Endothelial cell of umbilical vein (primary cell): ENCODE data around the gene KLK1. TPM values are rescaled to one million over a fixed set of nuclear protein-coding genes. Genes with fewer than 3 reads are reported as not detected.

ENCODE experiments used
- BruUV-seq: library from RNA; stranded (reverse); fragments of 400-500 nt; replicated peaks from 2 replicates; lab custom pipeline; 2021; lab: Mats Ljungman, UMichigan
- CTCF ChIA-PET: fragments of 300-600, 350-600 bp; sonication (Branson Sonifier 250); formaldehyde crosslinking; loops from one replicate; lab custom pipeline; 2021; ENCODE audit warnings: antibody characterized with exemption, inconsistent platforms; lab: Charles Lee
- POLR2A ChIA-PET: fragments of 300-600, 350-600 bp; sonication (Branson Sonifier 250); formaldehyde crosslinking; loops from one replicate; lab custom pipeline; 2021; ENCODE audit warnings: antibody characterized with exemption, inconsistent platforms; lab: Charles Lee
- DNase-seq: peaks from one replicate; pipeline ENCODE4 v3.0.0-alpha.2; 2011; ENCODE audit warnings: low read depth, low spot score
- FAIRE-seq: peaks from 2 replicates; lab custom pipeline; 2011; peaks lifted over from hg19 to GRCh38; lab: Jason Lieb, UNC
- H2AFZ ChIP-seq: 2 replicates; pipeline ENCODE4 v1.6.0; 2012; ENCODE audit warnings: low read depth, low read length, control low read depth, inconsistent platforms
- H3K27ac ChIP-seq: 2 replicates; pipeline ENCODE4 v1.5.1; 2011; ENCODE audit warnings: low read depth, mild to moderate bottlenecking, control low read depth, low read length, moderate library complexity; ENCODE audit not compliant: insufficient read depth
- H3K27me3 ChIP-seq, 2 experiments: 2 replicates each; pipeline versions ENCODE4 v1.6.0 to v1.6.1; 2011; ENCODE audit warnings: low read length in 2 of 2, mixed read lengths in 1 of 2; ENCODE audit not compliant: control insufficient read depth in 2 of 2, insufficient read depth in 2 of 2
- H3K36me3 ChIP-seq, 2 experiments: 2 replicates in 1 of 2; 3 replicates in 1 of 2; pipeline ENCODE4 v1.5.1; 2011; ENCODE audit warnings: low read length in 2 of 2, mild to moderate bottlenecking in 1 of 2, moderate library complexity in 1 of 2; ENCODE audit not compliant: control insufficient read depth in 2 of 2, insufficient read depth in 2 of 2; ENCODE audit errors: extremely low read depth in 1 of 2
- H3K4me1 ChIP-seq: 3 replicates; pipeline ENCODE4 v1.5.1; 2011; ENCODE audit warnings: mild to moderate bottlenecking, low read length; ENCODE audit not compliant: control insufficient read depth, insufficient read depth; ENCODE audit errors: extremely low read depth
- H3K4me2 ChIP-seq: 2 replicates; pipeline ENCODE4 v1.6.1; 2011; ENCODE audit warnings: low read length, control low read depth, mixed read lengths; ENCODE audit not compliant: insufficient read depth
- H3K4me3 ChIP-seq, 3 experiments: fragments of 200-600 bp in 1 of 3; sonication (generic), shearing (Covaris generic) in 1 of 3; replicated peaks in 1 of 3; 2 replicates each; pipeline ENCODE4 v1.5.1; 2011 to 2016; ENCODE audit warnings: control low read depth in 3 of 3, low read length in 3 of 3, mild to moderate bottlenecking in 2 of 3, inconsistent platforms in 1 of 3, low read depth in 1 of 3, moderate library complexity in 1 of 3; ENCODE audit not compliant: insufficient read depth in 1 of 3
- H3K79me2 ChIP-seq: 2 replicates; pipeline ENCODE4 v1.6.0; 2012; ENCODE audit warnings: low read length, inconsistent platforms; ENCODE audit not compliant: control insufficient read depth, insufficient read depth
- H3K9ac ChIP-seq: replicated peaks from 2 replicates; pipeline ENCODE3; 2011; ENCODE audit warnings: low read length, control low read depth; ENCODE audit not compliant: insufficient read depth; ENCODE audit errors: extremely low read depth
- H3K9me1 ChIP-seq: replicated peaks from 3 replicates; pipeline ENCODE4 v1.6.0; 2011; ENCODE audit warnings: mild to moderate bottlenecking, low read length; ENCODE audit not compliant: control insufficient read depth, insufficient read depth; ENCODE audit errors: extremely low read depth
- H3K9me3 ChIP-seq: replicated peaks from 2 replicates; pipeline ENCODE4 v1.5.1; 2012; ENCODE audit warnings: low read length, inconsistent platforms; ENCODE audit not compliant: control insufficient read depth, insufficient read depth
- H4K20me1 ChIP-seq: replicated peaks from 2 replicates; pipeline ENCODE3; 2011; ENCODE audit warnings: mild to moderate bottlenecking, low read length; ENCODE audit not compliant: control insufficient read depth, insufficient read depth; ENCODE audit errors: extremely low read depth
- CTCF ChIP-seq, 2 donors: IDR thresholded peaks; 1 replicate in 1 of 2; 2 replicates in 1 of 2; pipeline ENCODE4 v1.5.1; 2011; ENCODE audit warnings: low read length in 2 of 2, mild to moderate bottlenecking in 2 of 2, moderate library complexity in 2 of 2, control low read depth in 1 of 2, inconsistent platforms in 1 of 2, low read depth in 1 of 2; ENCODE audit not compliant: insufficient read depth in 1 of 2; ENCODE audit errors: extremely low read depth in 1 of 2
- EZH2 ChIP-seq: IDR thresholded peaks from 2 replicates; pipeline ENCODE4 v1.6.1; 2012; ENCODE audit warnings: borderline replicate concordance, low read depth, mild to moderate bottlenecking, moderate library complexity, low read length, inconsistent platforms; ENCODE audit not compliant: severe bottlenecking
- FOS ChIP-seq: IDR thresholded peaks from 2 replicates; pipeline ENCODE4 v1.6.1; 2011; ENCODE audit warnings: mild to moderate bottlenecking, low read length, moderate library complexity, borderline replicate concordance; ENCODE audit not compliant: insufficient read depth
- GATA2 ChIP-seq: IDR thresholded peaks from 2 replicates; pipeline ENCODE4 v1.7.0; 2011; ENCODE audit warnings: low read depth, mild to moderate bottlenecking, moderate library complexity, mixed read lengths, low read length; ENCODE audit not compliant: insufficient read length, insufficient read depth
- JUN ChIP-seq: IDR thresholded peaks from 2 replicates; pipeline ENCODE4 v1.6.1; 2011; ENCODE audit warnings: borderline replicate concordance, low read depth; ENCODE audit not compliant: insufficient read length, insufficient read depth
- MAX ChIP-seq: IDR thresholded peaks from 2 replicates; pipeline ENCODE4 v1.6.1; 2011; ENCODE audit not compliant: insufficient read depth, insufficient read length
- MYC ChIP-seq: IDR thresholded peaks from one replicate; pipeline ENCODE4 v1.6.1; 2011; ENCODE audit warnings: mild to moderate bottlenecking, low read depth, low read length
- POLR2A ChIP-seq: IDR thresholded peaks from 2 replicates; pipeline ENCODE4 v1.6.1; 2012; ENCODE audit warnings: low read depth, mild to moderate bottlenecking, control low read depth, low read length
- POLR2AphosphoS5 ChIP-seq: IDR thresholded peaks from 2 replicates; pipeline ENCODE4 v1.6.1; 2012; ENCODE audit warnings: low read depth, mild to moderate bottlenecking, control low read depth, low read length, moderate library complexity; ENCODE audit not compliant: insufficient read depth
- dilution Hi-C: fragments of 300-500 bp; cut with MboI; formaldehyde crosslinking; loops from one replicate; pipeline ENCODE4 v1.15.0; 2019; ENCODE audit warnings: low sequenced_read_pairs; ENCODE audit not compliant: extremely low pct_ligation_motif_present
- intact Hi-C: fragments of 100-400 bp; cut with micrococcal nuclease; formaldehyde crosslinking; loops from one replicate; pipeline ENCODE4 v1.10.0; 2022
- polyA plus RNA-seq, 4 experiments: library from polyadenylated mRNA; depleted of rRNA in 3 of 4; stranded (reverse) in 3 of 4; unstranded in 1 of 4; fragments of >200 nt; gene quantifications; 2 replicates each; pipeline versions ENCODE4 v1.2.1 to v1.2.3, GENCODE V29; 2011 to 2012; ENCODE audit warnings: missing spikeins in 1 of 4
- total RNA-seq: library from RNA; stranded (reverse); gene quantifications from 2 replicates; pipeline ENCODE4 v1.2.3, GENCODE V29; 2021

KLK1 gene
- total and polyA plus RNA-seq, 2 donors (not counting 3 experiments of a cell fraction or from before 2014, with no cell fraction given) = 0.08 TPM; not detected in 1

DNA sequence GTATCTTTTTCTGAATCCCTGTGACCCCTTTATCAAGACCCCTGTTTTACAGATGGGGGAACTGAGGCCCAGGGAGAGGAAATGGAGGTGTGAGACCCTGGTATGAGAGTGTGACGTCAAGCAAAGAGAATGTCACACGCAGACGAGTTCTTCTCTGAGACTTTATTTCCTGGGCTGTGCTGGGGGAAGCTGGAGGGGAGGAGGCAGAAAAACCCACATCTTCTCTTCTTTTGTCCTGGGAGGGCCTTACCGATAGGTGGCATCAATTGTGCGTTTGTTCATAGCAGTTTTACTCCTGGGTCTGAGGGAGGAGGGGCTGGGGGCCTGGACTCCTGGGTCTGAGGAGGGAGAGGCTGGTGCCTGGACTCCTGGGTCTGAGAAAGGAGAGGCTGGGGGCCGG, 14.7 kb upstream of the KLK1 start:
- Histone ChIP-seq H3K27me3 (no peaks in the 10 kb centered on the region), H3K9me1 (no peaks in the 10 kb centered on the region), H4K20me1 (no peaks in the 10 kb centered on the region), H3K27ac (no peak overlapping the region), H3K36me3 (no peaks in the 10 kb centered on the region), H3K9ac (no peak overlapping the region), H3K79me2 (no peaks in the 10 kb centered on the region), H3K4me2 (no peak overlapping the region), H3K9me3 (no peaks in the 10 kb centered on the region), H3K4me3 (no peak overlapping the region), H3K4me1 (peaks cover 4% of the 10 kb centered on the region), H2AFZ (no peak overlapping the region)
- CTCF ChIA-PET = interaction anchor here (1.2 to 2.0 kb wide), 2 partner anchors 34 to 83 kb away, joined by 3 to 5 read pairs; no protein-coding TSS in a partner anchor
- TF ChIP-seq EZH2 = no peak
- no peak for TF ChIP-seq FOS
- no peak for TF ChIP-seq MAX
- TF ChIP-seq MYC = no peak
- dilution Hi-C loops (no loop called here), intact Hi-C loops (no loop called here)
- FAIRE-seq = no peak
- no TSS peak for BruUV-seq
- POLR2A ChIA-PET = no interaction called here
- no peak for DNase-seq

DNA sequence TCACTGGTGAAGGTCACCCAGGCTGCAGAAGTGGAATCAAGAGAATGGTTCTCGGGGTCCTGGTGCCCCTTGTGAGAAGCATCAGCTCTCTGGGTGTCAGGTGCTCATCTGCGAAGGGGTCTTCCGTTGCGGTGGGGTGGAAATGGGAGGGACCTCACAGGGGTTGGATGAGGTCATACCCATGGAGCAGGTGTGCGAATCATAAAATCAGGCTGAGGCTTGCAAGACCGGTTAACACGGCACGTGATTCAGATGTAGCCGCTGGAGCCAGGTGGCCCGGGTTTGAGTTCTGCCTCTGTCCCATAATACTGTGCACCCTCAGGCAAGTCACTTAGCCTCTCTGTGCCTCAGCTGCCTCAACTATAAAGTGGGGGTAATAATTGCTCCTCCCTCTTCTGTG, 13.7 kb upstream of the KLK1 start:
- H3K9me1 ChIP-seq = no peaks in the 10 kb centered on the region
- no peaks in the 10 kb centered on the region for H3K79me2 ChIP-seq
- H4K20me1 ChIP-seq = no peaks in the 10 kb centered on the region
- no peak overlapping the region for H3K27ac ChIP-seq
- no peak for FAIRE-seq
- no peaks in the 10 kb centered on the region for H3K9me3 ChIP-seq
- no peak overlapping the region for H3K4me3 ChIP-seq
- no peak overlapping the region for H3K9ac ChIP-seq
- no peak overlapping the region for H3K4me2 ChIP-seq
- intact Hi-C loops (no loop called here), dilution Hi-C loops (no loop called here)
- POLR2A ChIA-PET = no interaction called here
- BruUV-seq = no TSS peak
- CTCF ChIA-PET = interaction anchor here (2.0 kb wide), 1 partner anchor 84 kb away, joined by 5 read pairs; no protein-coding TSS in a partner anchor
- no peaks in the 10 kb centered on the region for H3K36me3 ChIP-seq
- peaks cover 4% of the 10 kb centered on the region for H3K4me1 ChIP-seq
- no peak overlapping the region for H2AFZ ChIP-seq
- TF ChIP-seq MYC (no peak), MAX (no peak), CTCF (IDR thresholded peaks at IDR 0.05; ENCODE audit: extremely low read depth in 1 of 2, insufficient read depth in 1 of 2, low read depth in 1 of 2, low read length in 2 of 2) (no peak), FOS (no peak), JUN (no peak), EZH2 (no peak), POLR2AphosphoS5 (no peak), GATA2 (no peak), POLR2A (no peak)
- no peaks in the 10 kb centered on the region for H3K27me3 ChIP-seq
- no peak for DNase-seq
